NCI-H460 (cell line): ENCODE results near the gene HIP1. TPM values are rescaled to one million over a fixed set of nuclear protein-coding genes. Genes with fewer than 3 reads are reported as not detected.
A peak's percentile ranks its signal among the peaks of the same experiment; 100 is the strongest.
"Not testable (repeated sequence)": the region's sequence is repeated elsewhere in the genome, so short reads cannot be mapped to it uniquely, and the experiment has no call there.

ENCODE experiments used
- DNase-seq: peaks from one replicate; pipeline ENCODE4 v3.0.0-alpha.2; 2016; ENCODE audit warnings: low read depth; ENCODE audit errors: extremely low read depth
- total RNA-seq: library from RNA; depleted of rRNA; stranded (reverse); fragments of >200 nt; shearing (Covaris generic); gene quantifications from 2 replicates; pipeline ENCODE4 v1.2.3, GENCODE V29; 2014

HIP1 gene
- total RNA-seq, 1 experiment from 2014 or later: 8.1 TPM

DNA sequence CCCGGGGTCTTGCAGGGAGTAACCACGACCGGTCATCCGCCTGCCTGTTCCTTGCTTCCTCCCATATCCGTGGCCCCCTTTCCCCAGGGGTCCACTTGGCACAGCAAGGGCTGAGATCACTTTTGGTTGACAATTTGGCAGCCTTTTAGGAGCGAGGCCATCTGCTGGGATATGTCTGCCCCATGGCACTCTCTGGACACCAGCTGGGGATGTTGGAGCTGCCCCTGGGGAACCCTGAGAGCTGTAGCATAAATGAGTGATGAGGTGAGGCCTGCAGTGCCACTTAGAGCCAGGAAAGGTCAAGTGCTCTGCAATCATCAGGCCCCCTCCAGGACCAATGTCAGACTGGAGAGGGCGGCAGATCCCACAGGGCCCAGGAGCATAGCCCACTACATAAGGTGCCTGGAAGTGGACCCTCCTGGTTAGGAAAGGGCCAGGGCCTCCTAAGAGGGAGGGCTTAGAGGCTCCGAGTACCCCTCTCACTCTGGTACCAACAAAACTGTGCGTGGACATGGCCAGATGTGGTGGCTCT lies 92.1 kb downstream of the HIP1 start:
- DNase-seq: no peak

DNA sequence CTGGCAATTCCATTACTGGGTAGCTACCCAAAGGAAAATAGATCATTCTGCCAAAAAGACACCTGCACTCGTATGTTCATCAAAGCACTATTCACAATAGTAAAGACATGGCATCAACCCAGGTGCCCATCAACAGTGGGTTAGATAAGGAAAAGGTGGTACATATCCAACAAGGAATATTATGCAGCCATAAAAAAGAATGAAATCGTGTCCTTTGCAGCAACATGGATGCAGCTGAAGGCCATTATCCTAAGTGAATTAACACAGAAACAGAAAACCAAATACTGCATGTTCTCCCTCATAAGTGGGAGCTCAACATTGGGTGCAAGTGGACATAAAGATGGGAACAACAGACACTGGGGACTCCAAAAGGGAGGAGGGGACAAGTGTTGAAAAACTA lies 93.2 kb downstream of the HIP1 start:
- DNase-seq: no peak

DNA sequence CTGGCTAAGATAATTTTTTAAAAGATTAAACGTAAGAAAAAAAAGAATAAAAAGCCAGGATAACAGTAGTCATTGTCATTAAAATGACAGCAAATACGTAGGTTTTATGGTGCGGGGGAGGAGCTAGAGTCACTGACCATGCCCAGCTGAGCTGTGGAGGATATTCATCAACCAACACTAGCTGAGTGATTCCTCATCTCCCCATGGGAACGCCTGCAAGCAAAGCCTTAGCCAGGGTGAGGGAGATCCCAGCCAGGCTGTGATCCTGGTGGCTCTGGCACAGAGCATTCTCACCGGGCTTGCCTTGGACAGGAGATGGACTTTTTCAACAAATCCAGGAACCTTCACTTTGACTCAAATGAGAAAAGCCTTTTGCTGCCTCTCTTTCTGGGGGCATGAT lies 94.2 kb downstream of the HIP1 start:
- no peak for DNase-seq

DNA sequence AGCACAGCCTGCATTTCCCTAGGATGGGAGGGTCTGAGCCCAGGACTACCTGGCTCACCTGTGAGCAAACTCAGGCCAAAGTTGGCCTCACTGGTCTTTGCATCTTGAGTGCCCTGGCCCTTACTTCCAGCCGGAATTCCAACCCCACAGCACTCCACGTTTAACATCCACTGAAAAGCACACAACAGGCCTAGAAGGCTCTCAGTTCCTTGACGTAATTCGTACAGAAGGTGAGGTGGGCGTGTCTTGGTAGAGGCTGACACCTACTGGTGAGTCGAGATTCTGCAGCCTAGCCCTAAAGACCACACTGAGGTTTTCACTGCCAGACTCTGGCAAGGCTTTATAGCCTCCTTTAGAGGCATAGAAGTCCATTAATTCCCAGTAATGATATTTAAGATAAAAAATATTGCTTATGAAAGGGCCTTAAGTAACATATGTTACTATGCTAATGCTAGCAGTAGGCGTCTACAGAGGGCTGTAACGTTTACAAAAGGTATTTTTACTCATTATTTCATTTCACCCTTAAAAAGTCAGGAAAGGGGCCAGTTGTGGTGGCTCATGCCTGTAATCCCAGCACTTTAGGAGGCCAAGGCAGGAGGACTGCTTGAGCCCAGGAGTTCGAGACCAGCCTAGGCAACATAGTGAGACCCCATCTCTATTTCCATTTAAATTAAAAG lies 95.8 kb downstream of the HIP1 start:
- peak; percentile 24 for DNase-seq

DNA sequence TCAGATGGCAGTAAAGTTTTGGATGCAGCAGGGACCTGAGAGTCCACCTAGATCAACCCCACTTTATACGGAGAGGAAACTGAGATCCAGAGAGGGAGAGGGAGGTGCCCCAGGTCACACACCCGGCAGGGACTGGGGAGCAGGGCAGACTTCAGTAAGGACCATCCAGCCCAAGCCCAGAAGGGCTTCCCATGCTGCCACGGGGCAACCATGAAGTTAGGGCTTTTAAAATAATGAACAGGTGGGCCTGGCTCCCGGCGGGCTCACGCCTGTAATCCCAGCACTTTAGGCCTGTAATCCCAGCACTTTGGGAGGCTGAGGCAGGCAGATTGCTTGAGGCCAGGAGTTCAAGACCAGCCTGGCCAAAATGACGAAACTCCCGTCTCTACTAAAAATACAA lies 98.5 kb downstream of the HIP1 start:
- DNase-seq: no peak

DNA sequence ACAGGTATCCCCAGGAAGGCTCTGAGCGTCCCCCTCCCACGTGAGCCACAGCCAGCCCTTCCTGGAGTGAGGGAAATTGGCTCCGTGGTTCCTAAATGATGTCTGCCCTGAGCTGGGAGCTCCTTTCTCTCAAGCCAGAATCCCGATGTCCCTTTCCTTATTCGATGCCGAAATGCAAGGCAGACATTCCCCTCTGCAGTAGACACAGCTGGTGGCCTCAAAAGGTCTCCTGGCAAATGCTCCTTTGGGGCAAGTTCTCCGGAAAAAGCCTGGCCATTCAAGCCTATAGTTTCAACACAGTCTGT lies 98.9 kb downstream of the HIP1 start:
- DNase-seq: no peak

DNA sequence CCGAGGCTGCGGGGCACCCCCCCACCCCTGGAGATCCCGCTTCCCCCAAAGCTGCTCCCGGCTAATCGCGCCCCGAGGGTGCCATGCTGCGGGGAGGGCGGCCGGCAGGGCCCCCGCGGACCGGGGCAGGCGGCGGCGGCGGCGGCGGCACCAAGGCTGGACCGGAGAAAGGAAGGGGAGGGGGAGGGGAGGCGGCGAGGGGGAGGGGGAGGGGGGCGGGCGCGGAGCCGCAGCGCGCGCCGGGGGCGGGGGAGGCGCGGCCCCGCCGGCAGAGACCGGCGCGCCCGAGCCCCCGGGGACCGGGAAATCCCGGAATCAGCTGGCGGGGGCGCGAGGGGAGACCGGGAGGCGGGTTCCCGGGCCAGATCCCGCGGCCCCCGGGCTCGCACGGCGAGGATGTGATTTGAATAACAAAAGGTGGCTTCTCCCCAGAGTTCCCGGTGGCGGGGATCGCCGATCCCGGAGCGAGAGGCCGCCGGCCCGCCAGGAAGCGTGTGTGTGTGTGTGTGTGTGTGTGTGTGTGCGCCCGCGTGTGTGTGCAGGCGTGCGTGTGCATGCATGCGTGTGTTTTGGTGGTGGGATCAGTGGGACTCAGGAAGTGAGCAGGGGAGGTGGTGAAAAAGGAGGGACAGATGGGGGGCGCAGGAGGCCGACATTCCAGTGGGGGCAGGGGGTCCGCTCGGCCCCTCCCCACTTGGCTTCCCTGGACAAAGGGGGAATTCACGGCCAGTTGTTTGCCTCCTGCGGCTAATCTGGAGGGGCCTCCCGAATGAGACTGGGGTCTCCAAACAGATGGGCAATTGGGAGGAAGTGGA lies 99.5 kb downstream of the HIP1 start:
- DNase-seq: no peak

DNA sequence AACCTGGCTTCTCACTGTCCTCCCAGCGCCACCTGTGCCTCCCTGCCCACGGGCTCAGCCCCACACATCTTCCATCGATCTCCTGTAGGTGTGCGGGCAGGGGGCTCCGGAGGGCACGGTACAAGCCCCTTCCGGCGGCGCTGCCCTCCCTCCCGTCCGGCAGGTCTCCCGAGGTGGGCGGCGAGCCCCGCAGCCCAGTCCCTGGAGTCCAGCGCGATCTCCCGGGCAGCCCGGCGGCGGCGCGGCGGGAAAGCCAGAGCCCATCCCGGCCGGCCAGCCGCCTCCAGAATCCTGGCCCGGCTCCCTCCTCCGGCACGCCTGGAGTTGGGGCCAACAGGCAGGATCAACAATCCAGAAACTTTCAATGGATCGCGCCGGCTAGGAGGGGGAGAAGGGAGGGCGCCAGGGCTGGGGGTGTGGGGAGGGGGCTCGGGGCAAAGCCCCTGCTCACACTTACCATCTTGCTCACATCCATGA lies 100.1 kb downstream of the HIP1 start:
- DNase-seq: no peak

DNA sequence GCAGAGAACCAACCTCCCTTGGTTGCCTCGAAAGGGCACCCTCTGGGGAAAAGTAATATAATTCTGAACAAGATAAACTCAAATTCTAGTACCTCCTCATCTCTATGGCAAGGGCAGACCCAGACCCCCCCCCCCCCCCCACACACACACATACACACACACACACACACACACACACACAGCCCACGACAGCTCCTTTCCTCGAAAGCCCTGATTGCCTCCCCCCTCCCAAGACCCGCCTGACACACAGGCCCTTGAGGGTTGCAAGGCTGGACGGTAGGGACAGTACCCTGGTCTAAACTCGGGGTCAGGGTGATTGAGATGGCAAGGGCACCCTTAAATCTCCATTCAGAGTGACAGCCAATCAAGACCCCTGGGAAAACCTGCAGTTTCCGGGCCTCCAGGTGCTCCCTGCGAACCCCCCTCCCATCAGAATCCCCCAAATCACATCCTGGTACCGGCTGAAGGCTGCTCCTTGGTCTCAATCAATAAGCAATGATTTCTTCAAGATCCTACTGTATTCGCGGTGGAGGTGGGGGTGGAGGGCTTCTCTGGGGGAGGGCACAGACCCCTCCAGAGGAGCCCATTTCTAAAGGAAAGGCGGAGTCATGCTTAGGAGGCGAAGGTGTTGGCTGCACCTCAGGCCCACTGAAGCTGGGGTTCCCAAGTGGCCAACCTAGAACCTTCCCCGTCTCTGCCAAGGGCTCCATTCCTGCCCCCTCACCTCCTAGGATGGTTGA lies 100.7 kb downstream of the HIP1 start:
- DNase-seq: no peak

DNA sequence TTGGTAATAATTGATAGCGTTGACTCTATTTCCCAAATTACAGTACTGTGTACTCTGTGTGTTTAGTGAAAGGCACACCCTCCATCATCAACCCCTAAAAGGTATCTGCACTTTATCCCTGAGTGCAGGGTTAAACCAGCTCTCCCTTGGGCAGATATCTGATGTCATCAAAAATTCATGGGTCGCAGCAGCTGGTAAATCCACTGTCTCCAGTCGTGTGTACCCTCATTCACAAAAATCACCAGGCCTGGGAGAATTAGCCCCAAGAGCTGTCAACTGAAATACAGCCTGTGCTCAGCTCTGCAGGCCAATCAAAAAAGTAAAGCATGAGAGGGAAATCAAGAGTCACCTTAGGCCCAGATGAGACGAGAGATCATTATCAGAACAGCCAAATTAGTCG lies 103.7 kb downstream of the HIP1 start:
- DNase-seq: no peak

DNA sequence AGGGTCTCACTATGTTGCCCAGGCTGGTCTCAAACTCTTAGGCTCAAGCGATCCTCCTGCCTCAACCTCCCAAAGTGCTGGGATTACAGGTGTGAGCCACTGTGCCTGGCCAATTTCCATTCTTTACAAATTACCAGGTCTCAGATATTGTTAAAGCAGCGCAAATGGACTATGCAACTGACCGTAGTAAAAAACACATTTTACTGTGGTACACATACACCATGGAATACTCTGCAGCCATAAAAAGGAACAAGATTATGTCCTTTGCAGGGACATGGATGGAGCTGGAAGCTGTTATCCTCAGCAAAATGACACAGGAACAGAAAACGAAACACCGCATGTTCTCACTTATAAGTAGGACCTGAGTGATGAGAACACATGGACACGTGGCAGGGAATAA lies 106.2 kb downstream of the HIP1 start:
- DNase-seq: not testable (repeated sequence)

DNA sequence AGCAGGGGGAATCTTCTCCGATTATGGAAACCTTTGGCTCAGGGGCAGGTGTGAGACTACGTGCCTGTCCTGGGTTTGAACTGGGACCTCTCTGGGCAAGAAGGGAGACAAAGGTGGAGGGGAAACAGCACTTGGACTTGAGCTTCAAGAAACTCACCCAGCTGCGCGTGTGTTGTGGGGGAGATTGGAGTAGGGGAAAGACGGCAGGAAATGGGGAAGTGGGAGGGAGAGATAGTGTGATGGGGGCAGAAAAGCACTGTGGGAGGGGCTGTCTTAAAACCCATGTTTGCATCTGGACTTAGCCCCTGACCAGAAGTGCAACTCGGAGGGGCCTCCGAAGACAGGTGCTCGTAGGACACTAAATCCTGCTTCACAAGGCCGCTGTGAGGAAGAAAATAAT lies 107.0 kb downstream of the HIP1 start:
- no peak for DNase-seq

DNA sequence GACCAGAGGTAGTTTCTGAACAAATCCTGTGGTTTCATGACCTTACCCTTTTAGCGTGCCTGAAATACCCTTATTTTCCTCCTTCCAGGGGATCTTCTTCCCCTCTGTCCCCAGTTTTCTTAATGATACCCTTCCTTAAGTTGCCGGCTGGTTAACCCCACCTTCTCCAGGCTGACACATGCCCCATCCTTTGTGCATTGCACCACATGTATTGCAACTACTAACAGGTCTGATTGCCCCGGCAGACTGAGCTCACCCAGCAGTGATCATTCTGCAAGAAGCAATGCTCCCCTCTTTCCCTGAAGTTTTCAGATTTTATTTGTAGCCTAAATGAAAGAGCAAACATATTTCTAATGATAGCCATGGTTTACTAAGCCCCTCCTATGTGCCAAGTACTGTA lies 108.2 kb downstream of the HIP1 start:
- no peak for DNase-seq

DNA sequence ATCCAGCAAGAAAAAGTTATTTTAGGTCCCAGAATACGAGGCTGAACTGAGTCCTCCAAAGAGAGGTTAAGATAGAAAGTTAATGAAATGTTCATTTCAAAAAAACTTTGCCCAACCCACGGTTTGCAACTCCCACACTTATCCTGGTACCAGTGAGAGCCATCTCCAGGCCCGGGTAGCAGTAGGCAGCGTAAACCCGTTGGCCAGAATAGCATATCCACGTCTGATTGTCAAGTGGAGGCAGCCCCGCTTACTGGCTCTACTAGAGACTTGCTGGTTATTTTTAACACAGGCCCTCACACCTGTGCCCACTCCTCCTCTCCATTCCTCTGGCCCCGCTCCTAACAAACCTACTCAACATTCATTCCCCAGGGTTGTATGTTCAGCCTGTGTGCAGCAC lies 109.7 kb downstream of the HIP1 start:
- no peak for DNase-seq

DNA sequence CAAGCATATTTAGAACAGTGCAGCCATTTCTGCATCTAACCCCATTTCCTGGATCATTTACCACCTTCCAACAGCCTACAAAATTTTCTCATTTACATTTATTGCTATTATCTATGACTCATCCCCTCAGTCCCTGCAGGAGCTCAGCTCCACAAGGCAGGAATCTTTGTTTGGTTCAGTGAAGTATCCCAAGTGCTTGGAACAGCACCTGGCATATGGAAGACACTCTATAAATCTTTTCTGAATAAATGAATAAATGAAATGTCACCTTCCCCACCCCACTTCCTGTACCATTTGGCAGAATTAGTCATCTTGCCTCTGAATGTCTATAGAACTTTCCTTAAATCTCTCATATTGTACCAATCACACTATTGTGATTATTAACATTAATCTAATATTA lies 110.7 kb downstream of the HIP1 start:
- no peak for DNase-seq

DNA sequence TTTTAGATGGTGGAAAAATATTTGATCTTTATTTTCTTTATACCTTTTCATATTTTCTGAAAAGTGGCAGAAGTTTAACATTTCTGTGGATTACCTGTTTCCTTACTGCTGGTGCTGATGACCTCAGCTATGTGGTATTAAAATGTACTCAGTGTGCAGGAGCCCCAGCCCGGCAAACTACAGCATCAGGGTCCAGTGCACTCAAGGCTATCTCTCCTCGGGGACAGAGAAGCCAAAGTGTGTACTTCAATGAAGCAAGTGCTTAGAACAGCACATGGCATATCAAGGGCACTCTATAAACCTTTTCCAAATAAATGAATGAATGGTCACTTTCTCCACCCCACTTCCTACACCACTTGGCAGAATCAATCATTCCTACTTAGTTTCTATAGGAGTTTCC lies 111.8 kb downstream of the HIP1 start:
- DNase-seq: no peak

DNA sequence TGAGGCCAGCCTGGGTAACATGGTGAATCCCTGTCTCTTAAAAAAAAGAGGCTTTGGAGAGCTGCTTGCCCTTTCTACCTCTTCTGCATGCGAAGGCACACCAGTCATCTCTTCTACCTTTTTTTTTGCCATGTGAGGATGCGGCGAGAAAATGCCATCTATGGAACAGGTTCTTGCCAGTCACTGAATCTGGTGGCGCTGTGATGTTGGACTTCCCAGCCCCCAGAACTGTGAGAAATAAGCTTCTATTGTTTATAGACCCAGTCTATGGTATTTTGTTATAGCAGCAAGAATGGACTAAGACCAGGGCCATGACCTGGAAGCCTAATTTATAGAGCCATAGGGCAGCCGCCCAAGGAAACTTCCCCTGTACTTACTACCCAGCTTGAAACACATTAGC lies 112.9 kb downstream of the HIP1 start:
- DNase-seq: no peak

DNA sequence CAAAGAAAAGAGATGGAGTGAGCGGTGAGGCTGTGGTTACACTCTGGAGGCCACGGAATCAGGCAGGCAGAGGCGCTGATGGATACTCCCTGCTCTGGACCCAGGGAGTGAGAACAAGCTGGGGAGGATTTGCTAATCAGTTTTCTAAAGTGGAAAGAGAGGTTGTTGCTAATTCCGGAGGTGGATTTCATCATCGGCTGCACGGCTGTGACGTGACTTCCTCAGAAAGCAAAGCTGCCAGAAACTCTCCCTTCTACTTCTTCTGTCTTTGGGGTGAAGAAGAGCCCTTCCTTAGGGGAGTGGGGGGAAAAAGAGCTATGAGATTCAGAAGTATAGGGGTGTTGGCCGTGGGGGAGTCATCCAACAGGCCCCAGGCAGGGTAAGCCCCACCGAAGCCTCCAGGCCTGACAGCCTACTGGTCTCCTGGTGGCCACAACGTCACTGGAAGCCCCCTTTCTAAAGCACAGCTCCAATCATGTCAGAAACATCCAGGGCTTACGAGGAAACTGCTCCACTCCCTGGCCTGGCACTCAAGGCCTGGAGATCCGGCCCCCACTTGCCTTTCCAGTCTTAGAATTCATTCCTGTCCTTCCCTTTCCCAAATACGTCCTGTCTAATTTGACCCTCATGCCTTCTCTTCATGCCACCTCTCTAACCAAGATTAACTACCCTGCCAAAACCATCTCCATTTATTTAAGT lies 114.5 kb downstream of the HIP1 start:
- DNase-seq: peak; percentile 63

DNA sequence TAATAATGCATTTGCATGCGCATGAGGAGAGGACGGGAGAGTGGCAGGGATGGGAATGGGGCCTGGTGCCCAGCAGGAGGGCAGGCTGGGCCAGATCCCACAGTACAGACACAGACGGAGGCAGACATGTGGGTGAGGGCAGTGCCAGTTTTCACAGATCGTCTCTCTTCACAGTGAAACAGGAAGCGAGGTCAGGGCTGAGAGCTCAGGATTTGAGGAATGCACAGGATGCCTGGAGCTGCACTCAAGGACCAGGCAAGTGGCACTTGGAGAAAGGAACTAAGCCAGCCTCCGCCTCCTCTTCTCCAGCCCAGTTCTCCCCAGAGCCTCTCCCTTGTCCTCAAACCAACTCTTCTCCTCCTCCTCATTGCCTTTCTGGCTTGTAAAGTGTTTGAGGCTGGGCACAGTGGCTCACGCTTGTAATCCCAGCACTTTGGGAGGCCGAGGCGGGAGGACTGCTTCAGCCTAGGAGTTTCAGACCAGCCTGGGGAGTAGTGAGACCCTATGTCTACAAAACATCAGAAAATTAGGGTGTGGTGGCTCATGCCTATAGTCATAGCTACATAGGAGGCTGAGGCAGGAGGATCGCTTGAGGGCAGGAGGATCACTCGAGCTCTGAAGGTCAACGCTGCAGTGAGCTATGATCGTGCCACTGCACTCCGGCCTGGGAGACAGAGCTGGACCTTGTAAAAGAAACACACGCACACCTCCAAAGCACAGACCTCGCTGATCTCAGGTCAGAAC lies 115.2 kb downstream of the HIP1 start:
- DNase-seq: no peak

DNA sequence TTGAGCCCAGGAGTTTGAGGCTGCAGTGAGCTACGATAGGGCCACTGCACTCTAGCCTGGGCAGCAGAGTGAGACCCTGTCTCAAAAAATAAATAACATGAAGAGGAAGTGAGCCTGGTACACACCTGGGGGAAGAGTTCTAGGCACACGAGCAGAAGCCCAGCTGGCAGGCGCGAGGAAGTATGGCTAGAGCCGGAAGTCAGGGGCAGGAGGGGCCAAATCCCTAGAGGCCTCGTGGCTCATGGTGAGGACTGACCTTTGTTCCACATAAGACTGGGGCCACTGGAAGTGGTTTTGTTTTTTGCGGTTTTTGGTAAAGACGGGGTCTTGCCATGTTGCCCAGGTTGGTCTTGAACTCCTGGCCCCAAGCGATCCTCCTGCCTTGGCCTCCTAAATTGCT lies 117.6 kb downstream of the HIP1 start:
- no peak for DNase-seq
